DOHH2 (cell line): Measurements from ENCODE around the gene RBMX.
"Not testable (repeated sequence)": the region's sequence is repeated elsewhere in the genome, so short reads cannot be mapped to it uniquely, and the experiment has no call there.

Source experiments
- H3F3A ChIP-seq: fragments of 200-600 bp; sonication (generic), shearing (Covaris generic); 2 replicates; pipeline ENCODE4 v1.6.0; 2016; ENCODE audit warnings: antibody characterized with exemption, mild to moderate bottlenecking; ENCODE audit not compliant: control insufficient read depth, insufficient read depth
- H3K27ac ChIP-seq: fragments of 200-600 bp; sonication (generic); 2 replicates; pipeline ENCODE4 v1.5.1; 2014; ENCODE audit warnings: low read depth, mild to moderate bottlenecking, low read length, moderate library complexity
- H3K27me3 ChIP-seq: fragments of 200-600 bp; sonication (generic); 2 replicates; pipeline ENCODE4 v1.6.1; 2014; ENCODE audit warnings: mild to moderate bottlenecking, low read length, mixed read lengths; ENCODE audit not compliant: control insufficient read depth
- H3K36me3 ChIP-seq: fragments of 200-600 bp; sonication (generic); 2 replicates; pipeline ENCODE4 v1.6.1; 2014; ENCODE audit warnings: mild to moderate bottlenecking, low read length, moderate library complexity, mixed read lengths; ENCODE audit not compliant: control insufficient read depth
- H3K4me1 ChIP-seq: fragments of 200-600 bp; sonication (generic); 2 replicates; pipeline ENCODE4 v1.6.1; 2014; ENCODE audit warnings: mild to moderate bottlenecking, low read length, mixed read lengths; ENCODE audit not compliant: control insufficient read depth
- H3K4me2 ChIP-seq: fragments of 200-600 bp; sonication (generic); 2 replicates; pipeline ENCODE4 v1.6.0; 2014; ENCODE audit warnings: mild to moderate bottlenecking, low read length, moderate library complexity
- H3K4me3 ChIP-seq: fragments of 200-600 bp; sonication (generic); 2 replicates; pipeline ENCODE4 v1.5.1; 2014; ENCODE audit warnings: mild to moderate bottlenecking, low read length, mixed read lengths
- H3K79me2 ChIP-seq: fragments of 200-600 bp; sonication (generic); 2 replicates; pipeline ENCODE4 v1.6.1; 2014; ENCODE audit warnings: mild to moderate bottlenecking, low read length, mixed read lengths; ENCODE audit not compliant: control insufficient read depth
- H3K9me2 ChIP-seq: fragments of 200-600 bp; sonication (generic); replicated peaks from 2 replicates; pipeline ENCODE4 v1.6.1; 2014; ENCODE audit warnings: mild to moderate bottlenecking, low read length, mixed read lengths; ENCODE audit not compliant: control insufficient read depth
- H3K9me3 ChIP-seq: fragments of 200-600 bp; sonication (generic); 2 replicates; pipeline ENCODE4 v1.6.1; 2014; ENCODE audit warnings: antibody characterized with exemption, low read length, mixed read lengths; ENCODE audit not compliant: control insufficient read depth, insufficient read depth
- H4K20me1 ChIP-seq: fragments of 200-600 bp; sonication (generic); 2 replicates; pipeline ENCODE4 v1.6.0; 2014; ENCODE audit warnings: low read depth, mild to moderate bottlenecking, antibody characterized with exemption, low read length, moderate library complexity; ENCODE audit not compliant: control insufficient read depth, insufficient read depth
- CTCF ChIP-seq: fragments of 200-600 bp; sonication (generic); IDR thresholded peaks from one replicate; pipeline ENCODE4 v1.5.1; 2014; ENCODE audit warnings: antibody characterized with exemption, mild to moderate bottlenecking, low read depth, low read length; ENCODE audit not compliant: poor library complexity, severe bottlenecking
- EZH2phosphoT487 ChIP-seq: fragments of 200-600 bp; sonication (generic); IDR thresholded peaks from 2 replicates; pipeline ENCODE4 v1.6.1; 2017; ENCODE audit warnings: borderline replicate concordance, mild to moderate bottlenecking, antibody characterized with exemption, low read length, moderate library complexity, mixed read lengths

Gene RBMX

GRCh38 chrX:136880452-136881013, at the start of gene RBMX:
Gene RBMX, minus strand, starts transcription at chrX:136880725. Its CDS starts 1,298 bp downstream, at chrX:136879427.
- peak within 1 kb of the TSS; percentile 80 for H3K4me2 ChIP-seq
- no peak for TF ChIP-seq EZH2phosphoT487
- TF ChIP-seq CTCF, result no peak
- peaks cover 49% of the 10 kb centered on the region for H3K36me3 ChIP-seq
- 0 out of 2 replicates have a peak, but pooled peaks cover 3% of the 10 kb centered on the region for H4K20me1 ChIP-seq
- H3K4me3 ChIP-seq, result peak within 1 kb of the TSS; percentile 94
- H3K4me1 ChIP-seq, result peaks cover 13% of the 10 kb centered on the region
- H3K79me2 ChIP-seq, result peaks cover 52% of the 10 kb centered on the region
- peaks cover under 1% of the 10 kb centered on the region; the same call in 1 of the 2 replicates for H3F3A ChIP-seq
- peak within 1 kb of the TSS; percentile 87 for H3K27ac ChIP-seq
- no peaks in the 10 kb centered on the region for H3K9me2 ChIP-seq
- H3K27me3 ChIP-seq, result no peaks in the 10 kb centered on the region
- no peaks in the 10 kb centered on the region for H3K9me3 ChIP-seq

- H3K4me2 ChIP-seq, H3K9me3 ChIP-seq, H3K36me3 ChIP-seq, H3K9me2 ChIP-seq, H3K4me1 ChIP-seq, H3K27me3 ChIP-seq, H3K27ac ChIP-seq, H3F3A ChIP-seq, H4K20me1 ChIP-seq, H3K4me3 ChIP-seq, H3K79me2 ChIP-seq: not testable (repeated sequence)
These were observed 40.9 kb upstream of the RBMX start for GRCh38 chrX:136921438-136921837.

- H3F3A ChIP-seq, result no peaks in the 10 kb centered on the region
- H3K9me2 ChIP-seq, result no peaks in the 10 kb centered on the region
- H3K79me2 ChIP-seq, result no peaks in the 10 kb centered on the region
- H3K4me3 ChIP-seq, result no peak overlapping the region
- no peaks in the 10 kb centered on the region for H4K20me1 ChIP-seq
- H3K36me3 ChIP-seq, result no peaks in the 10 kb centered on the region
- H3K4me1 ChIP-seq, result peaks cover 6% of the 10 kb centered on the region
- H3K27ac ChIP-seq, result no peak overlapping the region
- no peaks in the 10 kb centered on the region for H3K9me3 ChIP-seq
- H3K4me2 ChIP-seq, result no peak overlapping the region
- TF ChIP-seq EZH2phosphoT487, result no peak
- TF ChIP-seq CTCF, result no peak
- H3K27me3 ChIP-seq, result no peaks in the 10 kb centered on the region
These were observed 39.5 kb upstream of the RBMX start for GRCh38 chrX:136920001-136920400.

- no peak for TF ChIP-seq EZH2phosphoT487
- TF ChIP-seq CTCF, result no peak
- no peaks in the 10 kb centered on the region for H3K36me3 ChIP-seq
- no peaks in the 10 kb centered on the region for H3F3A ChIP-seq
- peaks cover 6% of the 10 kb centered on the region for H3K4me1 ChIP-seq
- H4K20me1 ChIP-seq, result no peaks in the 10 kb centered on the region
- no peak overlapping the region for H3K4me2 ChIP-seq
- H3K4me3 ChIP-seq, result no peak overlapping the region
- no peaks in the 10 kb centered on the region for H3K27me3 ChIP-seq
- H3K9me3 ChIP-seq, result no peaks in the 10 kb centered on the region
- H3K9me2 ChIP-seq, result no peaks in the 10 kb centered on the region
- H3K27ac ChIP-seq, result no peak overlapping the region
- H3K79me2 ChIP-seq, result peaks cover 6% of the 10 kb centered on the region
These were observed 36.3 kb upstream of the RBMX start for GRCh38 chrX:136916827-136917226.

GRCh38 chrX:136911661-136912060, 31.1 kb upstream of the RBMX start:
- H3K36me3 ChIP-seq, H3K27ac ChIP-seq, H3K4me3 ChIP-seq, H4K20me1 ChIP-seq, H3F3A ChIP-seq, H3K9me3 ChIP-seq, H3K27me3 ChIP-seq, H3K9me2 ChIP-seq: not testable (repeated sequence)
- Histone ChIP-seq H3K4me1 (peaks cover 22% of the 10 kb centered on the region), H3K4me2 (peak overlapping the region; percentile 85; the same call in 1 of the 2 replicates), H3K79me2 (peaks cover 23% of the 10 kb centered on the region)
